ENCODE results near the gene TEAD1. TPM values are rescaled to one million over a fixed set of nuclear protein-coding genes. Genes with fewer than 3 reads are reported as not detected.

Gene TEAD1
- total RNA-seq, 1 donor from 2014 or later: 51.9 TPM

DNA sequence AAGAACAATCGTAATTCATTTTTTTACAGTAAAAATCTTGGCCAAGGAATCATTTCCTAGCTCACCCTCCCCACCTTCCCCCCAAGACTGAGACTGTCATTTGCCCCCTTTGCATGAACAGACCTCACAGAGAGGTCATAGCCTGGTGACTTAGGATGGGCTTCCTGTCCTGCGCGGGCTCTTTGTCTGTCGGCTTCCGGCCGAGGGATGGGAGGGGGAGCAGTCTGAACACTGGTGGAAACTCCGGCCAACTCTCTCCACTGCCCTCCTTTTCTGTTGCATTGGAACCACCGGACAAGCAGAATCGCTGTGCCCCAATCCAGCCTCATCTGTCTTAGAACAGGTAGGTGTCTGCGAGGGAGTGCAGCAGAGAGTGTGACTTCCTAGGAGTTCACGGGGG is 41.7 kb downstream of the TEAD1 start:
- ATAC-seq (no peak), DNase-seq (no peak)
- H3K27ac ChIP-seq: no peak overlapping the region
- intact Hi-C loops (cut with DNase I): no loop called here
- H3K4me1 ChIP-seq: peaks cover 7% of the 10 kb centered on the region
- no peak overlapping the region for H3K4me3 ChIP-seq
- no peaks in the 10 kb centered on the region for H3K9me3 ChIP-seq
- TF ChIP-seq, protein P1, sequence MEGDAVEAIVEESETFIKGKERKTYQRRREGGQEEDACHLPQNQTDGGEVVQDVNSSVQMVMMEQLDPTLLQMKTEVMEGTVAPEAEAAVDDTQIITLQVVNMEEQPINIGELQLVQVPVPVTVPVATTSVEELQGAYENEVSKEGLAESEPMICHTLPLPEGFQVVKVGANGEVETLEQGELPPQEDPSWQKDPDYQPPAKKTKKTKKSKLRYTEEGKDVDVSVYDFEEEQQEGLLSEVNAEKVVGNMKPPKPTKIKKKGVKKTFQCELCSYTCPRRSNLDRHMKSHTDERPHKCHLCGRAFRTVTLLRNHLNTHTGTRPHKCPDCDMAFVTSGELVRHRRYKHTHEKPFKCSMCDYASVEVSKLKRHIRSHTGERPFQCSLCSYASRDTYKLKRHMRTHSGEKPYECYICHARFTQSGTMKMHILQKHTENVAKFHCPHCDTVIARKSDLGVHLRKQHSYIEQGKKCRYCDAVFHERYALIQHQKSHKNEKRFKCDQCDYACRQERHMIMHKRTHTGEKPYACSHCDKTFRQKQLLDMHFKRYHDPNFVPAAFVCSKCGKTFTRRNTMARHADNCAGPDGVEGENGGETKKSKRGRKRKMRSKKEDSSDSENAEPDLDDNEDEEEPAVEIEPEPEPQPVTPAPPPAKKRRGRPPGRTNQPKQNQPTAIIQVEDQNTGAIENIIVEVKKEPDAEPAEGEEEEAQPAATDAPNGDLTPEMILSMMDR (IDR thresholded peaks at IDR 0.05): no peak
- no peaks in the 10 kb centered on the region for H3K36me3 ChIP-seq
- no peaks in the 10 kb centered on the region for H3K27me3 ChIP-seq (ENCODE audit: low read depth)

DNA sequence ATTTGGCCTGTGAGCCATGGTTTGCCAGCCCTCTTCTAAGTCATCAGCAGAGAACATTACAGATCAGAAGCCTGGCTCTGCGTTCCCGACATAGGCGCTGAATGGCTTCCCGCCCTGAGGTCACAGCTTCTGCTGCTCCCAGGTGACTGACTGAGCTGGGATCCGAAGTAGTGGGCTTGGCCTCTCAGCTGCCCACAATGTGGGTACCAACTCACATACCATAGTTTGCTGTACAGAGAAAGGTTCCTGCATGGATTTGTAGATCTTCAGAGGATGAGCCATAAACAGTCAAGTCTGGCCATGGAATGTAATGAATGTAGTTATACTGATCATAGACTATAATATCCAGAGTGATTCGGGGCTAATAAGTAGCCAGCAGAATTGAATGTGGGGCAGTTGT is 42.6 kb downstream of the TEAD1 start:
- H3K4me3 ChIP-seq: no peak overlapping the region
- intact Hi-C loops (cut with DNase I): no loop called here
- peaks cover 7% of the 10 kb centered on the region for H3K4me1 ChIP-seq
- no peak for DNase-seq
- ATAC-seq: no peak
- H3K9me3 ChIP-seq: no peaks in the 10 kb centered on the region
- no peaks in the 10 kb centered on the region for H3K36me3 ChIP-seq
- H3K27me3 ChIP-seq (ENCODE audit: low read depth): no peaks in the 10 kb centered on the region
- H3K27ac ChIP-seq: no peak overlapping the region
- TF ChIP-seq, protein P1 (IDR thresholded peaks at IDR 0.05): no peak

DNA sequence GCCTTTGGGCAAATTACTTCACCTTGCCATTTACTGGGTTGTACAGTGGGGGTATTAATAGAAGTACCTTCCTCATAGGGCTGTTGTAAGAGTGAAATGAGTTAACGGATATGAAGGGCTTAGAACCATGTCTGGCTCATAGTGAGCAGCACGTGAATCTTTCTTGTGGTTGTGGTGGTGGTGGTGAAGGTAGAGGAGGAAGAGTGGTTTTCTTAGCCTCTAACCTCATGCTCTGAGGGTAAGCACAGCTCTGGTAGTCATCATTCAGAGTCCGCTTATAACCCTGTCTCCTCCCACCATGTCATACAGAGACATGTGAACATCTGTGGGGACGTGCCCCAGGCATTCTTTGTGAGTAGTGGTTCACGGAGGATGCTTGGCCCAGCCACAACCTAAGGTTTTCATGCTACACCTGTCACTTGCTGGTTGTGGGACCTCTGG is 43.6 kb downstream of the TEAD1 start:
- DNase-seq: no peak
- Histone ChIP-seq H3K27ac (no peak overlapping the region), H3K36me3 (no peaks in the 10 kb centered on the region), H3K9me3 (no peaks in the 10 kb centered on the region), H3K4me3 (no peak overlapping the region), H3K4me1 (peaks cover 15% of the 10 kb centered on the region), H3K27me3 (ENCODE audit: low read depth) (no peaks in the 10 kb centered on the region)
- TF ChIP-seq, protein P1 (IDR thresholded peaks at IDR 0.05): no peak
- ATAC-seq: no peak
- intact Hi-C loops (cut with DNase I): no loop called here

DNA sequence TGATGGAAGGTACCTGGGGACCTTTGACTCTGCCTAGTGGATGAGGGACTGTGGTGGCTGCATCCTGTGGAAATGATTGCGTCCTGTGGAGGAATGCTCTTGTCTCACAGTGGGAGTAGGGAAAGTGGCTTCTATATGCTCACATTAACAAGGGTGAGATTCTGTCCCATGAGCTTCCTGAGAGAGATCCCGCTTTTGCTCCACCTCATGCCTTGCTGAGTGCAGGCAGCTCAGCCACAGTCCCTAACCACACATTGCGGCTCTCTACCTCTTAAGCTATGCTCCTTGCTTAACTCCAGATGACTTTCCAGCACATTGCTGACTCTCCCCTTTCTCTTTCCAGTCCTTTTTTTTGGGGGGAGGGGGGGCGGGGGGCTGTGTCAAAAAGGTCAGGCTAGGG is 45.0 kb downstream of the TEAD1 start:
- no peak overlapping the region for H3K4me3 ChIP-seq
- no peaks in the 10 kb centered on the region for H3K9me3 ChIP-seq
- no peak for DNase-seq
- intact Hi-C loops (cut with DNase I): no loop called here
- peaks cover 19% of the 10 kb centered on the region for H3K4me1 ChIP-seq
- TF ChIP-seq, protein P1 (IDR thresholded peaks at IDR 0.05): no peak
- ATAC-seq: no peak
- H3K27ac ChIP-seq: no peak overlapping the region
- no peaks in the 10 kb centered on the region for H3K27me3 ChIP-seq (ENCODE audit: low read depth)
- no peaks in the 10 kb centered on the region for H3K36me3 ChIP-seq

DNA sequence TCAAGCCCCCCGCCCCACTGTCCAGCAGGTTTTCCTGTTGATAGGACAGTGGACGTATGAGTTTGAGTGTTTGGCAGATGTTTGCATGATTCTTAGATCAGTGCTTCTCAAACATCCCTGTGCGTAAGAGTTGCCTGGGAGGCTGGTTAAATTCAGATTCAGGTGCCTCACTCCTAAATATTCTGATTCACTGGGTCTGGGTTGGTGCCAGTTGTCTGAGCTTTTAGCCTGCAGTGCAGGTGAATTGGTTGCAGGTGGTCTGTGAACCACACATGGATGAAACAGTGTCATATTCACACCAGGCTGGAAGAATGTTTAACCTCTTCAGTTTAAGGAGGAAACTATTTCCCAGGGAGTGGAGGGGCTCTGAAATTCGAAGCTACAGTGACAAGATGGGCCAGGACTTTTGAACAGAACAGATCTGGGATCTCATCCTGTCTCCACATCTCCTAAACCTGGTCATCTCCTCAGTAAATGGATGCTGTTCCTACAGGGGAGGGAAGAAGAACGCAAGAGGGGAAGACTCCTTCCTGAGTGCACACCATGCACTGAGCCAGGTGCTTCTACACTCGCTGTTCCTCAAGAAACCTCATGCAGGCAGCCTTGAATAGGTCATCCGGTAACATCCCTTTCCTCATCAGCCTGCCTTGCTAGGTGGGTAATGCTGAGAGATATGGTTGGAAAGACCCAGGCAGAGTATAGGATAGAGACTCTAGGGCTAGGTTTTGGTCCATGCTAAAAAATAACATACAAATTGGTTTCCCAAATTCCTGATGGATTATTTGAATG is 47.8 kb downstream of the TEAD1 start:
- TF ChIP-seq, protein P1 (IDR thresholded peaks at IDR 0.05): no peak

More for the DNA sequence above, 47.8 kb downstream of the TEAD1 start:
- ATAC-seq (no peak), DNase-seq (no peak)
- H3K9me3 ChIP-seq: no peaks in the 10 kb centered on the region
- H3K4me3 ChIP-seq: no peak overlapping the region
- H3K4me1 ChIP-seq: peaks cover 32% of the 10 kb centered on the region
- H3K27me3 ChIP-seq (ENCODE audit: low read depth): no peaks in the 10 kb centered on the region
- H3K36me3 ChIP-seq: no peaks in the 10 kb centered on the region
- intact Hi-C loops (cut with DNase I): no loop called here
- no peak overlapping the region for H3K27ac ChIP-seq
